GM19452 (cell line): Measurements from ENCODE around the gene TYW1B.
A peak's percentile ranks its signal among the peaks of the same experiment; 100 is the strongest.
"Not testable (repeated sequence)": the region's sequence is repeated elsewhere in the genome, so short reads cannot be mapped to it uniquely, and the experiment has no call there.

Source experiments
- ATAC-seq: cut with Tn5 transposase; IDR thresholded peaks from one replicate; pipeline ENCODE4 v1.9.1; 2021; ENCODE audit not compliant: unreplicated experiment

The TYW1B gene

GRCh38 chr7:72580142-72580770, 247.7 kb downstream of the TYW1B start:
- not testable (repeated sequence) for ATAC-seq

- no peak for ATAC-seq
These were observed 250.9 kb downstream of the TYW1B start for GRCh38 chr7:72577107-72577506.

- not testable (repeated sequence) for ATAC-seq
These were observed 266.0 kb downstream of the TYW1B start for GRCh38 chr7:72561988-72562387.

- not testable (repeated sequence) for ATAC-seq
These were observed 268.5 kb downstream of the TYW1B start for GRCh38 chr7:72559546-72559945.

DNA sequence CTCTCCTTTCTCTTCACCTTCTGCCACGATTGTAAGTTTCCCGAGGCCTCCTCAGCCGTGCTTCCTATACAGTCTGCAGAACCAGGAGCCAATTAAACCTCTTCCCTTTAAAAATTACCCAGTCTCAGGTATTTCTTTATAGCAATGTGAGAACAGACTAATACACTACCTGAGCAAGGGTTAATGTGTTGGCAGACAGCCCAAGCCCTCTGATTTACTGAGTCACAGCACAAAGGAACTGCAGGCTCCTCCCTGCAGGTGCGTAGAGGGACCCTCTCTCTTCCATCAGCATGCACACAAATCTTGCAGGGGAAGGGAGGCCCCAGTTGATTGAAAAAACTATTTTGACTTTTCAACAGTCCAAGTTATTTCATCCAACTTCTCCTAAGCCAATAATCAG, 271.3 kb downstream of the TYW1B start:
- not testable (repeated sequence) for ATAC-seq

- not testable (repeated sequence) for ATAC-seq
These were observed 272.8 kb downstream of the TYW1B start for GRCh38 chr7:72555238-72555637.

GRCh38 chr7:72554401-72554800, 273.6 kb downstream of the TYW1B start:
- not testable (repeated sequence) for ATAC-seq

DNA sequence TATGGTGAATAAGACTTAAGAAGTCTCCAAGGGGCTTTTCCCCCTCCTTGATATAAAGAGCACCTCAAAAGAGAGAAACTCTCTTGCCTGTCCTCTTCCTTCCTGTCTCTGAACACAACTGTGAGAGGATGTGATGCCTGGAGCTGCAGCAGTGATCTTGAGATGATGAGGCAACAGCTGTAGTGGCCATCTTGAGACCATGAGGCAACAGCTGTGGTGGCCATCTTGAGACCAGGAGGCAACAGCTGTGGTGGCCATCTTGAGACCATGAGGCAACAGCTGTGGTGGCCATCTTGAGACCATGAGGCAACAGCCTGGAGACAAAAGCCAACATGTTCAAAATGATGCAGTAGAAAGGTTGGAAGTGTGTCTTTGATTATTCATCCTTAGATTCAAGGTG, 277.5 kb downstream of the TYW1B start:
- ATAC-seq = not testable (repeated sequence)

DNA sequence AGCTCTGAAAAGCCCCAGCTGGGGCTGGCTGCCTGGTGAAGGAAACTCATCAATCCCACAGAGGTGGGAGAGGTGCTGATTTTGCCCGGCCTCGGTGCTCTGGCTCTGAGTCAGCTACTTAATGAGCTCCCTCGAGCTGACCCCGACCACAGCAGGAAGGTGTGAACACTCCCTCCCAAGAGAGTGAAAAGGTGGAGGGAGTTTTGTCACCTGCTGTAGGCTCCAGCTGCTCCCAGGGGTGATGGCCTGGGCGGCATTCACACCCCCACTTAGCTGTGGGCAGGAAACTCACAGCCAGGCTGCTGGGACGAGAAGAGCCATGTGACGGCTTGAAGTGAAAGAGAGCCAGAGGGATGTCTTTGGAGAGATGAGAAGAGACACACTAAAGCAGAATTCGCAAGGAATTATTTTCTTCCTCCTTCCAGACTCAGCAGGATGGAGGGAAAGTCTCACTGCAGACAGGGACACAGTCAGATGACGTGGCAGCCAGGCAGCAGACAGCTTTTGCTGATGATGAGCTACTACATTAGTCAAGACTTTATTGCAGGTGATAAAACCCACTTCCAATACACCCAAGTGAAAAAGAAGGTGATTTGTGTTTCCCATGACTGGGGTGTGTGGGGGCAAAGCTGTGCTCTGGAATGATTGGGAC, 281.3 kb downstream of the TYW1B start:
- peak; percentile 69 for ATAC-seq

DNA sequence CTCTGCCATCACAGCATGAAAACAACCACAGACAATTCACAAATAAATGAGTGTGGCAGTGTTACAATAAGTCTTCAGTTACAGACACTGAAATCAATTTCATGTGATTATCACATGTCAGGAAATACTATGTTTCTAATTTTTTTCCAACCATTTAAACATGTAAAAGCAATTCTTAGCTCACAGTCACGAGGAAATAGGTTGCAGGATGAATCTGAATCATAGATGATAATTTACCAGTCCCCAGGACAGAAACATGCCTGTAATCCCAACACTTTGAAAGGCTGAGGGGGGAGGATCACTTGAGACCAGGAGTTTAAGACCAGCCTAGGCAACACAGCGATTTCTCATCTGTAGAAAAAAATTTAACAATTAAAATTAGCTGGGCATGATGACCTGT, 283.5 kb downstream of the TYW1B start:
- ATAC-seq = not testable (repeated sequence)

DNA sequence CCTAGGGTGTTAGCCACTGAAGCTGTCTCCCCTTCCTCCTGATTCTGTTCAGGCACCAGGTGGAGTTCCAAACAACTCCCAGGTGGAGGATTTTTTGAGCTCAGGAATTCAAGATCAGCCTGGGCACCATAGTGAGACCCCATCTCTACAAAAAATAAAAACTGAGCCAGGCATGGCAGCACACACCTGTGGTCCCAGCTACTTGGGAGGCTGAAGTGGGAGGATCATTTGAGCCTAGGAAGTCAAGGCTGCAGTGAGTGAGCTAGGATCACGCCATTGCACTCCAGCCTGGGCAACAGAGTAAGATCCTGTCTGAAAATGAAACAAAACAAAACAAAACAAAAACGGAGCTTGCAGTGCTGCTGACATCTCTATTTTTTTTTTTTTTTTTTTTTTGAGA, 287.1 kb downstream of the TYW1B start:
- no peak for ATAC-seq

DNA sequence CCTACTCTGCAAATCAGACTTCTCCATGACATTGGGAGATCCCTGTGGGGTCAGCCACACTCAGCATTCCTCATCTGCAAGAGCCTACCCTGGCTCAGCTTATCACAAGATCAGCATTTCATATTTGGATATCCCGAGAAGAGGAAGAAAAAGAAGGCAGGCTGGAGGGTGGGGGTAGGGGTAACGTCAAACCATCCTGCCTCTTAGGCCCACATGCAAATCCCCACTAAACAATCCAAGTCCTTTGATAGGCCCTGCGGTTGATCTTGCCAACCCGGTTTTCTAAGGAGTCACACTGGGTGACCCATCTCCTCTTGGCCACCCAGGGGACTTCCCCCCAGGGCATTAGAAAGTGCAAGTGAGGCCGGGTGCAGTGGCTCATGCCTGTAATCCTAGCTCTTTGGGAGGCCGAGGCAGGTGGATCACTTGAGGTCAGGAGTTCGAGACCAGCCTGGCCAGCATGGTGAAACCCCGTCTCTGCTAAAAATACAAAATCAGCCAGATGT, 287.8 kb downstream of the TYW1B start:
- ATAC-seq = no peak

GRCh38 chr7:72539702-72540101, 288.3 kb downstream of the TYW1B start:
- ATAC-seq = no peak

DNA sequence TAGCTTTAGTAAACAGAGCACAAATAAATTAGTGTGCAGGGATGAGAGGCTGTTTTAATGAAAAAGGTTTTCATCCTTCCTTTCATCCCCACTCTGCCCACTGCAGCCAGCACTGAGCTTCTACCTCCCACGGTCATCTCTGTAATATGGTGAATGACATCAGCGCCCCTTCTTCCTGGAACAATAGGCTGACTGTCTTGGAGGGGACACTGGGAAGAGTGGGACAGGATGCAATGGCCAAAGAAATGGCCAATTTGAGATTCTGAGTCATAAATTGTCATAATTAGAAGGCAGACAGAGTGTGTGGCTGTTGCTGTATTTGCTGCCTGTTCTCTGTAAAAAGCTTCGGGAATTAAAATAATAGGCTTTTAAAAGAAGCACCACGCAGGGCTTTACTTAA, 289.1 kb downstream of the TYW1B start:
- no peak for ATAC-seq

GRCh38 chr7:72538147-72538546, 289.9 kb downstream of the TYW1B start:
- no peak for ATAC-seq

GRCh38 chr7:72536038-72536437, 292.0 kb downstream of the TYW1B start:
- not testable (repeated sequence) for ATAC-seq

GRCh38 chr7:72531048-72531447, 297.0 kb downstream of the TYW1B start:
- ATAC-seq = not testable (repeated sequence)
